Activated effector memory CD4-positive, alpha-beta T cell treated with anti-CD3 and anti-CD28 coated beads, Interleukin-2, amount 50 U/mL, for 16 hours (primary cell): ENCODE results near the gene SMIM32.

ENCODE experiments used
- DNase-seq: peaks from one replicate; pipeline ENCODE4 v3.0.0-alpha.2; 2020

SMIM32 gene

DNA sequence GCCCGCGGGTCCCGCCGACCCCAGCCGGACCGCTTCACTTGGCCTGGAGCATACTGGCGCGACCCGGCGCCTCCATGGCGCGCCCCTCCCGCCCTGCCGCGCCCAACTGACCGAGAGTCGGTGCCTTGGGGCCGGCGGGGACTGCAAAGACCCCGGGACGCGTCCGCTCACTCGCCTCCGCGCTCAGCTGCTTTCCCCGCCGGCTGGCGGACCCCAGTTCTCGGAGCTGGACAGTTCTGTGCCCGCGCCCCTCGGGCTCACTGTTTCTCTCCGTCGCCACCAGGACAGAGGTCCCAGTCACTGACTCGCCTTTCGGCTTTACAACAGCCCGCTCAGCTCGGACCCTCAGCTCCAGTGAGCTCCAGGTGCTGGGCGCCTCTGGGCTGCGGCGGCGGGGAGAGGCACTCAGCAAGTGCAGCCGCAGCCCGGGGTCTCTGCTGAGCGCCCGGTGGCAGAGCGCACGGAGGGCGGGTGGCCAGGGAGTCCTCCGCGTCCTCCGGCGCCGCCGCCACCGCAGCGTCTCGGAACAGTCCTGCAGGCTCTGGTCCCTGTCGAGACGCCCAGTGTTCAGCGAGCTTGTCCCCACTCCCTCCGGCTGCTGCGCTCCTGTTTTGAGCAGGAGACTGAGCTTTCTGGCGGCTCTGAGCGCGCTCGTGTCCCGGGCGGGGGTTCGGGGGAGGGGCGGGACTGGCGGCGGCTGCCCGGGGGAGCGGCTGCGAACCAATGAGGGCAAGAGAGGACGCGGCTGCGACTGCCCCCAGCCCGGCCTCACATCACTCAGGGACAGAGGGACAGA lies at the start of gene SMIM32:
Gene SMIM32 (minus strand): TSS at position 637 of the 796 bp plus-strand sequence. CDS start 638 bp downstream, outside the sequence.
- peak; percentile 59 for DNase-seq

DNA sequence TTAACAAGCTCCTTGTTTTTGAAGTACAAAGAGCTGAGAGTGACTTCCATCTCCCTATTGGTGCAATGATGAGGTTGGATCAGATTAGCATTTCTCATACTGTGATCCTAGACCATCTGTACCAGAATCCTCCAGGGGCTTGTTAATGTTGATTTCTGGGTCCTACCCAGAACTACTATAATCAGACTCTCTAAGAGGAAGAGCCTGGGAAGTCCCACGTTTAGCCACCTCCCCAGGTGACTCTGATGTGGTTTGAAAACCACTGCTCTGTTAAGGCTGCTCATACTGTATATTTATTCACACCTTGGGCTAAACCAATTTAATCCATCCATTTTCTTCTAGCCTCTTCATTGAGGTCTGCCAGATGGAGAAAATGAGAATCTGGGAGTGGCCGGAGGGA lies 49.6 kb upstream of the SMIM32 start:
- no peak for DNase-seq

DNA sequence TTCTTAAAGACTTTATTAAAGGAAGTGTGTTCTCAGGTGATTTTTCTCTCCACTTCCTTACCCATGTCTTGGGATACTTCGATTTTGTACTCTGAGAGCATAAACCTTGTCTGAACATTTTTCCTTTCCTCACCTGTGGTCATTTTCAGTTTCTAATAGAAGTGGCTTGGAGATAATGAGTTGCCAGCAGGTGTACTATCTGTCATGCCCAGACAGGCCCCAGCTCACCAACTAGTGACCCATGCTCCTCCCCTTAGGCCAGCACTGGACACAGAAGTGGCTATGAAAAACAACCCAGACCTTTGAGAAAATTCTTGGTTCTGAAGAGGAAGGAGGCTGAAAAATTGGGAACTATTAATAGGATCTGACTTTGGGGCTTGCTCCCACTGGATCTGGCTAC lies 49.2 kb upstream of the SMIM32 start:
- no peak for DNase-seq

DNA sequence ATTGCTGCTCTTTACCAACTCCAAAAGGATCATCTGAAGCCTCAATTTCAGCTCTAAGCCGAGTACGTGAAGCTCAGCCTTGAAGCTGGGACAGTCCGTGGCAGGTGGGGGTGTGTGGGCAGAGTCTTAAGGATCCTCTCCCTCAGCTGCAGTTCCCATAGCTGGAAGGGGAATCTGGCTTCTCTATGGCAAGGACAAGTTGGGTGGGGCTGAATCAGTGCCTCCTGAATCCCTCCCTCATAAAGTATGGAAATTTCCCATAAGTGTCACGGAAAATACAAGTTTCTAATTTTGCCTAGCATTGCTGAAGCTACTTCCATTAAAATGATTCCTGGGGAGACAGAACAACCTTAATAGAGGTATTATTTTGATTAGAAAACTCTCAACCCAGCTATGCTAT lies 47.9 kb upstream of the SMIM32 start:
- no peak for DNase-seq

DNA sequence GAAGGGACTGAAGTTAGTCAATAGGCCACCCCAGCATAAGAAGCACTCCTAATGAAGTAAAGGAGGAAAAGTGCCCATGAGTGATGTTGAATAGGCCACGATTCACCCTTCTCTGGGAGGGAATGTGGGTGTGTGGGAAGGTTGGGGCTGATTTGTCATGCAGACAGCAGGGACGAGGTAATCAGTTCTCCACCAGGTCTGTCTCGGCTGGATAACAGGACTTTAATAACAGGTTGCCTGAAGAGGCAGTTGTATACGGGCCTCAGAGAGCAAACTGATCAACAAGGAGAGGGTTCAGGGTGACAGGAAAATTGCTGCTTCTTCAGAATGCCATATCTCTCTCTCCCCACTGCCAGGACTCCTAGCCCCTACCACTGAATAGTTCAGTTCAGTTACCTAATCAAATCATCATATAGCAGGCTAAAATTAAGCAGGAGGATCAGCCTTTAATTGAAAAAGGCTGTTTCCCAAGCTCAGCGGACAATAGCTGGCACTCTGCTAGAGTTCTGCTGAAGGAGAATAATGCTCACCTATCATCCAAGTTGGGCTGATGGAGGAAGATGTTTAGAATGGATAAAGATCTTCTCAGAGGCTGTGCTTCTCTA lies 43.6 kb upstream of the SMIM32 start:
- DNase-seq, result no peak

DNA sequence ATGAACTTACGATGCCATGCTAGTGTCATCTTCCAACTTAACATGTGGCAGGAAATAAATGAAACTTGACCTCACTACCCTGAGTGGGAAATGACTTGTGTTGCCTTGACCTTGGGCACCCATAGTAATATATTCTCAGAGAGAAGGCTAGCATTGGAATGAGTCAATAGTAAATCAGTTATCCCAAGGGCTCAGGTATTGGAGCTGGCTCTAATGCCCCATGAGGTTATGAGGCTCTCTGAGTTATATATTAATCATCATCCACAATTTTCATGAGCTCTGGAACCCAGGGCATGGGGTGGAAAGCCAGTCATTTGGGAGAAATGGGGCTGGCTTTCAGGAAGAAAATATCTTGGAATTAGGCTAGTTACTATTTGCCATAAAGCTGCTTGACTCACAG lies 42.4 kb upstream of the SMIM32 start:
- no peak for DNase-seq

DNA sequence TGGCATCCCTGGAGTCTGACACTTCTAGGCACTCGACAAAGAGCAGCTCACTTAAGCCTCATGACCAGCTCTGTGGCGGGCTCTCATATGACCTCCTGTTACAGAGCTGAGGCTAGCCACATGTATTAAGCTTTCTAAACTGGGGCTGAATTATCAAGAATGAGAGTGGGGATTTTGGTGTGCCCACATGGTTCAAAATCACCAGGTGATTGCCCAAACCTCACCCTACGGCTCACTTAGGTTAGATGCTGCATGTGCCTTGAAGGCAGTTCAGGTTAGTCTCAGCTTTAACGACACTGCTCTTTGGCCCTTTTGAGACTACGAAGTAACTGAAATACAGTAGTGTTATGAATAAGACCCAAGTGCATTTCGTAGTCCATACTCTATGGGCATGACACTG lies 39.4 kb upstream of the SMIM32 start:
- no peak for DNase-seq

DNA sequence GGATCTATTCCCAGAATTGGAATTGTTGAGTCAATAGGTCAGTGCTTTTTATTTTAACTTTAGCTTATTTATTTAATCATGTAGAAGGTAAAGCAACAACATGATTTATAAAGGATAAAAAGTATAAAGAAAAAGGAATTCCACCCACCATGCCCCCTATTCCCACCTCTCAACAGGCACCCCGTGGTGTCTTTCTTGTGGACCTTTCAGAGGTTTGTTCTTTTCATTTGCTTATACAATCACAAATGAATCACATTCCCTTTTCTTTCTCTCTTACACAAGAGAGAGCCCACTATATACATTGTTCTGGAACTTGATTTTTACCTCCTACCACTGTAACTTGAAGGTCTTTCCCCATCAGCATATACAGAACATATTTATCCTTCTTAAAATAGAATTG lies 37.2 kb upstream of the SMIM32 start:
- DNase-seq, result no peak

DNA sequence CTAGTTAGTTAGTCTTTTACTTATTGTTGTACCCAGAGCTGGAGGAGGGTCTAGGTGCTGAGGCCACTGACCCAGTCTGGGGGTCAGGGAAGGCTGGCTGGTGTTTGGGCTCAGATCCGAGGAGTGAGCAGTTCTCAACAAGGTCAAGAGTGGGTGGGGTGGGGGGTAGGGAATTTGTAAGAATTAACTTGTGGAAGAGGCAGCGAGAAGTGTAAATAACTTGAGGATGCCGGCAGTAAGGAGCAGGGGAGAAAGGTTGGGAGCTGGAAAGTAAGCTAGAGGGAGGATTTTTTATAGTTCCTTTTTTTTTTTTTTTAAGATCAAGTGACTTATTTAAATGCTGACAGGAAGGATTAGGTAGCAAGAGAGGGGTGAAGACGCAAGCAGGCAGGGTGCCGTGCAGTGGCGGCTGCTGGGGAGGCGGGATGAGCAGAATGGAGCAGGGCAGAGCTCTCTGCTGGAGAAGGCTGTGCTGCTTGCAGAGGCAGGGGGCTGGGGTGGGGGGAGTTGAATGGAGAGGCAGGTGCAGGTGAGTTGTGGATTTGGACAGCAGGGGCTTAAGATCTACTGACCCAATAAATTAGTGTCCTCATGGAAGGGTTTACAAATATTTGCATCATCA lies 35.3 kb upstream of the SMIM32 start:
- no peak for DNase-seq

DNA sequence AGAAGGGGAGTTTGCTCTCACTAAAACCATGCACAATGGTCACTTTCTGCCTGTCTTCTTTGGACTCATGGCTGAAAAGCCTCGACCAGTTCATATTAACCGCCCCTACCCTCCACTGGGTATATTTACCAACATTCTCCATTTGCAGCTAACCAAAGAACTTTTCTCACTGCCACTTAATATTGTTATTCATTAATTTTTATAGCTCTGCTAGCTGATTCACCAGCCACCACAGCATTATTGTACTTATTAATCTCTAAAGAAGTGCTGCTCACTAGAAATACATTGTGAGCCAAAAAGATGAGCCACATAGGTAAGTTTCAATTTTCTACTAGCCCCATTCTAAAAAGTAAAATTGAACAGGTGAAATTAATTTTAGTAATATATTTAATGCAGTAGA lies 33.4 kb upstream of the SMIM32 start:
- DNase-seq, result no peak

DNA sequence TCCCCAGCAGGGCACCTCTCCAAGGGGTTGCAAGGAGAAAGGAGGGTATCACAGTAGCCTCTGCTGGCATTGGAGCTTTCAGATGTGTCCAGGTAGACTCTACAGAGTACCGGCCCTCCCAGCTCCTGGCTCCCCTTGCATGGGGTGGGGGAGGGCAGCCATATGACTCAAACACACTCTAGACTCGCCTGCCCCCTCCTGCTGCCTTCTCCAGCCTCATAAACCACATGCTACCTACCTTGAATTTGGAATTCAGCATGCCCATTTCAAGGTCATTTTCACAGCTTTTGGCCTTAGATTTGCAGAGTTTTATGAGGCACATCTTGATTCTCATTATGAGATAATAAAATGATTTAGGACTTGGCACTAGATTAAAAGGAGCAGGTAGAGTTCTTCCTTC lies 32.8 kb upstream of the SMIM32 start:
- no peak for DNase-seq

DNA sequence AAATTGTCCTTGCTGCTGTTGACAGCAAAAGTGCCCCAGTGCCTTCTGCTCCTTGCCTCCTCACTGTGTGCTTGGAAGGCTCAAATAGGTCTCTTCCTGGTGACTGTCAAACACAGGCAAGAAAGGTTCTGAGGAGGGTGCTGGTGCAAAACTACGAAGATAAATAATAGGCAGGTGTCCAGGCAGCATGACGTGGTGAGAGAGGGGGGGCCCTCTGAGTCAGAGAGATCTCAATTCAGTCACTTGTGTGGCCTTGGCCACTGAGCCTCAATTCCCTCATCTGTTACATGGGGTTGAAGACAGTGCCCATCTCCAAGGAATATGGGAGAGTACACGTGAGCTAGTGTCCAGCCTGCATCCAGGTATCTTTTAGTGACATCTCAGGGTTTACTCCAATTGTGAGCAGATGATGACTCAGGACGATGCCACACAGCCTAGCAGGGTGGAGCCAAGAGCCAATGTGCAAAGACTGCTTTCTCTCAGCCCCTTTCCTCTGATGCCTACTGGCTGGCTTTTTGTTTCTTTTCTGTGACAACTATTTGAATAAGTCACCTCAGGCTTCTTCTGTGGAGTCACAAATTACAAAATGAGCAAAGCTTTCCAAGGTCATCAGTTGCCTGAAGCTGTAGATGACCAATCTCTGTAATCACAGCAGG lies 29.7 kb upstream of the SMIM32 start:
- no peak for DNase-seq

DNA sequence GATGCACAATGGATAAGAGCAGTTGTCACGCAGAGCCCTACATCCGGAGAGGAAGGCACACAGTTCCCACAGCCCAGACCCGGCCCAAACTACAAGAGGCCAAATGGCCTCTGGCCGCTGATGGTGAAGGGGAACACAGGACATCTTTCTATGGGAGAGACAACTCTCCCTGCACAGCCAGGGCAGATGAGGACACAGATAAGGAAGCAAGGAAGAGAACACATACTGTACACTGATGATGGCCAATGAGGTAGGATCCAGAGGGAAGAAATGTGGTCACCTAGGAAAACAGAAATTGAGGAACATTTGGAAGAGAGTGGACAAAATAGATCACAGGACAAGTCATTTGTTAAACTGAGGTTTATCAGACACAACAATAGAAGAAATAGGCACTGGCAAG lies 28.4 kb upstream of the SMIM32 start:
- no peak for DNase-seq

DNA sequence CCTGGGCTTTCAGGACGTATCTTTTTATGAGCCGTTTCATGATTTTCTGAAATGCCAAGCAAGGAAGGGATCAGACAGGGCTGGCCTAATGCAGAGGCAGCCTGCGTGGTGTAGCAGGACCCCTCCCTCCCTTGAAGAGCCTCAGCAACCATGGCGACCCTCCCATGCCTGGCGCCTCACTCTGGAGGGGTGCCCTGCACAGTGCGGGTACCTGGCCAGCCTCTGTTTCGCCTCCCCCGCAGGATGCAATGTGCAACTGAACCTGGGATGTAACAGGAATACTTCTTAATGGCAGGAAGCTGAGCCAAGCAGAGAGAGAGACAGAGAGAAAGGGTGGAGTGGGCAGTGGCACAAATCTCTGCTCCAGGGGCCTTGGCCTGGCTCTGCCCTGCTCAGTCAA lies 23.3 kb upstream of the SMIM32 start:
- no peak for DNase-seq

DNA sequence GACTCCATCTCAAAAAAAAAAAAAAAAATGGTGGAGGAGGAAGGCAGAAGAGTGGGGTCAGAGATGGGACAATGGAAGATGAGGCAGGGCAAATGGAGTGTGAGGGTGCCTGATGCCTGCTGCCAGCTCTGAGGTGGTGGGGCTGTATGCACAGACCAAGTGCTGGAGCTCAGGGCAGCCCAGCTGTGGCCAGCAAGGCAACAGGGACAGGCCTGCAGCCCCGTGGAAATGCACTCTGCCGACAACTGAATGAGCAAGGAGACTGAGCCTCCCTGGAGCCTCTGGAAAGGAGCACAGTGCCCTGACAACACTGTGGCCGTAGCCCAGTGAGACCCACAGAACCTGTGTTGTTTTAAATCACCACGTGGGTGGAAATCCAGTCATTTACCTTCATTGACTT lies 22.9 kb upstream of the SMIM32 start:
- no peak for DNase-seq

DNA sequence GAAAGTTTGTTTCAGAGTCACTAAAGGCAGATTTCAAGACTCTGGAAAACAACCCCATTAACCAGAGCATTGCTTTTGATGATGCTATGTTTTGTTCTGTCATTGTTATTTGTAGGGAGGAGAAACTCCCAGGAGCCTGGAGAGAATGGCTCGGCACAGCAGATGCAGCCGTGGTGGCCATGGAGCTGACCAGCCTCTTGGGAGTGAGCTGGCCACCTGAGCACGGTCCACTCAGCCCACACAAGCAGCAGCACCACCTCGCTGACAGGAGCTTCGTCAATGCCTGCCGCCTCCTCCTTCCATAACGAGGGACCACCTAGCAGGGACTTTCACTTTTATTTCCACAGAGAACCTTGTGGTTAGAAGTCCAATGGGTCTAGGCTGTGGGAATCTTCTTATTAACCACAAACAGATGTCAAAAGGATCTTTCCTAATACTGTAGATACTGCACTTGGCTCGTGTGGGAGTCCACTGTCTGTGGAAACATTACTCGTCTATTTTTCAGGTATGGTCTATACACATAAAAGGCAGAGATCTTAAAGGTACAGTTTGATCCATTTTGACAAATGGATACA lies 21.0 kb upstream of the SMIM32 start:
- no peak for DNase-seq

DNA sequence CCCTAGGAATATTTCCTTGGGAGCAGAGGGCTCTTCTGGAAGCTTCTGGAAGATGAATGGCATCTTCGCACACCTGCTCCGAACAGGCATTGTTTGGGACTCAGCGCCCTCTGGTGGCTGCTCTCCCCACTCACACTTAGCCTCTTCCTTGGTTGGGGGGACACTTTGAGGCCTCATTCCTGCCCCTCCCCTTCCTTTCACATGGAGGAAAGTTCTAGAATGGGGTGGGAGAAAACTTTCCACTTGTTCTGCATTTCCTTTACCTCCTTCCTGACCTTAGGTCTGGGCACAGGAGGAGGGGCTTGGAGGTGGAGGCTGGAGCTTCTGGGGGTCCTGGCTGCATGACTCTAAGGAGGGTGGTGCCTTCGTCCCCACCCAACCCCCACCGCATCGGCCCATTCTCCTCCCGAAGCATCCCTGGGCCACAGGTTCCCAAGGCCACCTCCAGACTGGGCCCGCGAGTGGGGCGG lies 19.3 kb upstream of the SMIM32 start:
- peak; percentile 82 for DNase-seq

DNA sequence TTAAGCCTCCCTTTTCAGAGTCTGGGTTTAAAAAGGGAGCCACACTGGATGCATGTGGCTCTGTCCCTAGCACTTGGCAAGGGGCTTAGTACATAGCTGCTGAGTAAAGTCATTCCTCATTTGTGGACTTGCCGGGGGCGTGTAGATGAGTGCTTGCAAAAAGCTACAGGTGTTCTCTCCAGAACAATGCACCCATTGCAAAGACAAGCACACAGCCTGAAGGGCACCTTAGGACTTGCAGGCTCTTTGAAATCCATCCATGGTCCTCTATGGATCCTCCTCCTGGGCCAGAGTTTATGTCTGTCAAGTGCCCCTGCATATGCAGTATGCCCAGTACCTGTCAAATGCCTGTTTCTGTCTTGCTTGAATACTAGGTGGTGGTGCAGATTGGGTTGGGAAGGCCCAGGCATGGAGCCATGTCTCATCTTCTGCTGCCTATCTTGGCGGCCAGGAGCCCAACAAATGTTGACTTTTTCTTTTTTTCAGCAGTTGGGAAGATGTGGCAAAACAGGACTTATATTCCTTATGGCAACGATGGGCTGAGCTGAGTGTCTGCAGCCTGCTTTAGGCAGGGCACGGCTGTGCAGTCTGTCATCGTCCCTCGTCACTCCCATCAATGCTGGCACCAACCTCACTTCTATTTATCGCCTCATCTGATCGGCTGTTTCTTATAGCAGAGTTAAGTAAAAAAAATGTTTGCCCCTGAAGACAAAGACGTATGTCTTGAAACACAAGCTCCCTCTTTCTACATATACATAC lies 18.5 kb upstream of the SMIM32 start:
- no peak for DNase-seq

DNA sequence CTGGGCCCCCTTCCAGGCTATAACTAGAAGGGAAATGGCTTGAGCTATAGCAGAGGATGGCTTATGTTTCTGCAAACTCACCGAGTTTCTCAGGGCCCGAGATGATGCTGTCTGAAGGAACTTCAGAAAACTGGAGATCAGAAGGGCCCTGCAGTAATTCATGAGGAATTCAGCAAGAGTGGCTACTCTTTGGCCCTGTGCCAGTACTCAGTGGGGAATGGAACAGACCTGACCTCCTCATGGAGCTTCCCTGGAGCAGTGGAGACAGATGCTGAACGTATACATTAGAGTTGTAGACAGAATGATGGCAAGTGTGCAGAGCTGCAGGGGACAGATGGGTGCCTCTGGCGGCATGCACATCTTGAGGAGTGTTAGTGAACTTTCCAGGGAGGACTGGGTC lies 17.3 kb upstream of the SMIM32 start:
- DNase-seq, result no peak

DNA sequence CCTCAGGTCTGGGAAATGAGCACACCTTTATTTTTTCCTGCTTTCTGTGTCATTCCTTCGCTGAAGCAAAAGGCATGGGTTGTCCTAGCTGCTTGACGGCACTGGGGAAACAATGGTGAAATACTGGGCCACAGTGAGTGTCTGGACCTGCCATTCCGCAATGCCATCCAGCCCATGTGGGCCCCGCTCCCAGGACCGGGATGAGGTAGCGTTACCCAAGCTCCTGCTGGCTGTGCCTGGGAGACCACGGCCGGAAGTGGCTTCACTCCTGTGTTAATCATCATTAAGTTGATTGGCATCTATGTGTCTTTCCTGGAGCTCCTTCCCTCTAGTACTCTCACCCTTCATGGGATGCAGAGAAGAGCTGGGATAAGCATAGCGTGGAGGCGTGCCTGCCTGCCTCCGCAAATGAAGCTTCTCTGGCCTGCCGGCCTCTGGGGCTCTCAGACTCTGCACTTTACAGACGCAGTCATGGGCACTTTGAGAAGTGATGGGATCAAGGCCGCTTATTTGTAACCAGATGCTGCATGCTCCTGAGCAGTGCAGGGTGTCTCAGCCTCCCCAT lies 16.5 kb upstream of the SMIM32 start:
- DNase-seq, result peak; percentile 51

DNA sequence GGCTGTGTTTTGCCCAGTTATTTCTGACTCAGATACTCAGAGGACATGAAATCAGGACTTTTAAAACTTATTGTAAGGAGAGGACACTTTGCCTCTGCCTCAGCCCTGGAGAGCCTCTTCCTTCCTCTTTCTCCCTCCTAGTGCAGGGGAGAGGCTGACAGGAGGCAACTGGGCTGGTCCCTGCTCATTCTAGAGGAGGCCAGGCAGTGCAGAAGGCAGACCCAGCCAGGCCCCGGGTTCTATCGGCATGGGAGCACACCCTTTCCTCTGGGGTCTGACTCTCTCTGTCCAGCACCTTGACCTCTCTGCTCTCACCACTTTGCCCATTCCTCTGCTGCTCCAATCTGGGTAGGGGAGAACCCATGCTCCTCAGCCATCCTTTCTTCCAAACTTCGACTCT lies 16.0 kb upstream of the SMIM32 start:
- peak; percentile 25 for DNase-seq

DNA sequence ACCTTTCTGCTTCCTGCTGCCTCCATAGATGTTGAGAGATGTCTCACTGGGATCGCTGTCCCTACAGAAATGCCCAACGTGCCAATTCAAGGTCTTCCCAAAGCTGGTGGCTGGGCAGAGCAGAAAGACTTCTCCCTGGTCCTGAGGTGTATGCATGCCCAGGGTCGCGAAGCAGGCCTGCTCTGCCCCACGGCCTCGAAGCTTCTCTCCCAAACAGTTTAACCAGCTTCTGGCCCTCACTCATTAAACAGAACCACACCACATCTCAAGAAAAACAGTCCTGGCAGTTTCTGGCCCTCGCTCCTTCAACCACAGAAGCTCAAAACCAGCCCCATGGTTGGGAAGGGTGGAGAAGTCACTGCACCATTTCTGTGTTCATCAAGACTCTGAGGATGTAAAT lies 14.7 kb upstream of the SMIM32 start:
- DNase-seq, result peak; percentile 38
